ENCODE measurements around the gene MALT1.

MALT1 gene

DNA sequence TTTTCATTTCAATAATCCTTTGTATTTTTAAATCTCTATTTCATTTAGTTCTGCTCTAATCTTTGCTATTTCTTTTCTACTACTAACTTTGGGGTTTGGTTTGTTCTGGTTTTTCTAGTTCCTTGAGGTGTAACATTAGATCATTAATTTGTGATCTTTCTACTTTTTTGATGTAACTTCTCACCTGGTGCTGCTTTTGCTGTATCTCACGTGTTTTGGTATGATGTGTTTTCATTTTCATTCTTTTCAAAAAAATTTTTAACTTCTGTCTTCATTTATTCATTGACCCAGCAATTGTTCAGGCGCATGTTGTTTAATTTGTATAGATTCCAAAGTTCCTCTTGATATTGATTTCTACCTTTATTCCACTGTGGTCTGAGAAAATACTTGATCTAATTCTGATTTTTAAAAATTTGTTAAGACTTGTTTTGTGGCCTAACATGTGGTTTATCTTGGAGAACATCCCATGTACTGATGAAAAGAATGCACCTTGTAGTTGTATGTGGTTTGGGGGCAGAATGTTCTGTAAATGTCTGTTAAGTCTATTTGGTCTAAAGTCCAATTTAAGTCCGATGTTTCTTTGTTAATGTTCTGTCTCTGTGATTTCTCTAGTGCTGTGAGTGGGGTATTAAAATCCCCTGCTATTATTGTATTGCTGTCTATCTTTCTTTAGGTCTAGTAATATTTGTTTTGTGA, 17.3 kb upstream of the MALT1 start:
- DNase-seq (ENCODE audit: extremely low read depth in 1 of 2, low read depth in 1 of 2) = no peak

DNA sequence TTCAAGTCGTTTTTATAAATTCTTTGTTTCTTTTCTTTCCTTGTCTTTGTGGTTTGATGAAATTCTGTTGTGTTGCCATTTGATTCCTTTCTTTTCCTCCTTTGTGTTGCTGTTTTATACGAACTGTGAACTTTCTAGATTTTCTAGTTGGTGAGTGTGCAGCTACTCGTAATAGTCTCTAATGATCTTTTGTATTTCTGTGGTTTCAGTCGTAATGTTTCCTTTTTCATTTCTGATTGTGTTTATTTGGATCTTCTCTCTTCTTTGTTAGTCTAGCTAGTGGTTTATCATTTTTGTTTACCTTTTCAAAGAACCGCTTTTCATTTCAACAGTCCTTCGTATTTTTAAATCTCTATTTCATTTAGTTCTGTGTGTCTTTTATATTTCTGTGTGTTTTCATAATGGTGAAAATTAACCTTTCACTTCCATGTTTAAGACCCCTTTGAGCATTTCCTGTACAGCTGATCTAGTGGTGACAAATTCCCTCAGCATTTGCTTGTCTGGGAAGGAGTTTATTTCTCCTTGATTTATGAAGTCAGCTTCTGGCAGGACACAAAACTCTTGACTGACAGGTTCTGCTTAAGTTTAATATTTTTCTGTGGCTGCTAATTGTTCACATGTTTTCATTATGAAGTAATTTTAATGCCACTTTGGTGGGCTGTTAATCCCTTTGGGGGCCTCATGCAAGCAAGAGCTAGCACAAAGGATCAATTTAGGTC, 16.2 kb upstream of the MALT1 start:
- DNase-seq (ENCODE audit: extremely low read depth in 1 of 2, low read depth in 1 of 2) = no peak

DNA sequence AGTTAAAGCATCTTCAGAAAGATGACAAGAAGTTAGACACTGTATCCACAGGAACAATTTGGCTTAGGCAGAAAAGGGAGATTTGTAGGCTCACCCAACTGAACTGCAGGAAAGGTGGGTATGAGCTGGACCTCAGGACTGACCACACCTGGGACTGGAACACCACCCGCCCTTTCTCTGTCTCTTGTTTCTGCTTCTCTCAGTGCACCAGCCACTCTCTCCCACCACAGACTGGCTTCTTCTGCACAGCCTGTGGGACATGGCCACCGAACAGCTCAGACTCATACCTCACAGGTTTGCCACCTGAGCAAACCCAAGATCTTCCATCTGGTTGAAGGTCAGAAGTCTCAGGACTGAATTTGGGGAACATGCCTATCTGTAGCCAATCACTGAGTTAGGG, 14.2 kb upstream of the MALT1 start:
- DNase-seq (ENCODE audit: extremely low read depth in 1 of 2, low read depth in 1 of 2) = no peak

GRCh38 chr18:58657494-58657893, 13.8 kb upstream of the MALT1 start:
- DNase-seq (ENCODE audit: extremely low read depth in 1 of 2, low read depth in 1 of 2) = no peak

- DNase-seq (ENCODE audit: extremely low read depth in 1 of 2, low read depth in 1 of 2) = no peak
These were observed 11.6 kb upstream of the MALT1 start for GRCh38 chr18:58659691-58660090.

- DNase-seq (ENCODE audit: extremely low read depth in 1 of 2, low read depth in 1 of 2) = no peak
These were observed 10.3 kb upstream of the MALT1 start for GRCh38 chr18:58660915-58661314.

GRCh38 chr18:58661423-58661822, 9.8 kb upstream of the MALT1 start:
- DNase-seq (ENCODE audit: extremely low read depth in 1 of 2, low read depth in 1 of 2) = no peak

GRCh38 chr18:58662118-58662517, 9.1 kb upstream of the MALT1 start:
- DNase-seq (ENCODE audit: extremely low read depth in 1 of 2, low read depth in 1 of 2) = no peak

DNA sequence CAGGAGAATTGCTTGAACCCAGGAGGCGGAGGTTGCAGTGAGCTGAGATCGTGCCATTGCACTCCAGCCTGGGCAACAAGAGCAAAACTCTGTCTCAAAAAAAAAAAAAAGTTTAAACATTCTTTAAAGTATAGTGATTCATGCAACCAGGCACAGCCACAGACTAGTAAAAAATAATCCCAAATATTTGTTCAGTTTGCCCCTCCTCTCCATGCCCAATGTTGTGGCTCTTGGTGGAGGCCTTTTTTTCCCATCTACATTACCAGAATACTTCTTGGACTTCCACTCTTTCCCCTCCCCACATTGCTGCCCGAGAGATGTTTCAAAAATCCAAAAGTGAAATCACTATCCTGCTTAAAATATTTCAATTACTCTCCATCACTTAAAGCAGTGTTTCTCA, 5.1 kb upstream of the MALT1 start:
- no peak for DNase-seq (ENCODE audit: extremely low read depth in 1 of 2, low read depth in 1 of 2)

DNA sequence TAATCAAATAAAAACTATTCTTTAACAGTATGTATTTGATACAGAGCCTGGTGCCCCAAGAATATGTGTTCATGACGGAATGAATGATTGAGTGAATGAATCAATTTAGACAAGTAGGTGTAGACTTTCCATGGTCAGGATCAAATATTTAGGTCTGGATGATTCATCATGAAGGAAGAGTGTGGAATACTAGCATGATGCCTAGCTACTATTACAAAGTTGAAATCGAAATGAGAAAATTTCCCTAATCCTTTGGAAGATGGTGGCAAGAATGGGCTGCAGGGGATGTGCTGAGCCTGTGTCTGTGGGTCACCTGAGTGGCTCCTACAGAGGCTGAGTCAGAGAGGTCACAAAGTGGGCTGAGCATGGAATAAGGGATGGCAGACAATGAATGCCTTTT, 3.1 kb upstream of the MALT1 start:
- DNase-seq (ENCODE audit: extremely low read depth in 1 of 2, low read depth in 1 of 2) = no peak

DNA sequence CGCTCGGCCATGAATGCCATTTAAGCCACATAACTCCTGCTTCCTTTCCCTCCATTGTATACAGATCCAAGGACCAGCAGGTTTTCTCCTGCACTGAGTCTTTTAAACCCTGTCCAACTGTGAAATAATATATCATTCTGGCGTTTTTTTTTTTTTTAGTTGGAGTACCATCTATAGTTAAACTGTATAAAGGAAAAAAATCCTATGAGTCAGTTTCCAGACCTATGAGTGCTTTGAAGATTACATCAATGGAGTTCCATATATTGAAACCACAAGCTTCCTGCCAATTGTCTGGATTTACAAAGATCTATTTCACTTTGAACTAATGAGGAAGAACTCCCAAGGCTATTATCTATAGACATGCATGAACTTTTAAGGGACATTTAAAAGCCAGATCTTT, 2.4 kb upstream of the MALT1 start:
- no peak for DNase-seq (ENCODE audit: extremely low read depth in 1 of 2, low read depth in 1 of 2)

GRCh38 chr18:58669731-58670378, 1.4 kb upstream of the MALT1 start:
- no peak for DNase-seq (ENCODE audit: extremely low read depth in 1 of 2, low read depth in 1 of 2)

DNA sequence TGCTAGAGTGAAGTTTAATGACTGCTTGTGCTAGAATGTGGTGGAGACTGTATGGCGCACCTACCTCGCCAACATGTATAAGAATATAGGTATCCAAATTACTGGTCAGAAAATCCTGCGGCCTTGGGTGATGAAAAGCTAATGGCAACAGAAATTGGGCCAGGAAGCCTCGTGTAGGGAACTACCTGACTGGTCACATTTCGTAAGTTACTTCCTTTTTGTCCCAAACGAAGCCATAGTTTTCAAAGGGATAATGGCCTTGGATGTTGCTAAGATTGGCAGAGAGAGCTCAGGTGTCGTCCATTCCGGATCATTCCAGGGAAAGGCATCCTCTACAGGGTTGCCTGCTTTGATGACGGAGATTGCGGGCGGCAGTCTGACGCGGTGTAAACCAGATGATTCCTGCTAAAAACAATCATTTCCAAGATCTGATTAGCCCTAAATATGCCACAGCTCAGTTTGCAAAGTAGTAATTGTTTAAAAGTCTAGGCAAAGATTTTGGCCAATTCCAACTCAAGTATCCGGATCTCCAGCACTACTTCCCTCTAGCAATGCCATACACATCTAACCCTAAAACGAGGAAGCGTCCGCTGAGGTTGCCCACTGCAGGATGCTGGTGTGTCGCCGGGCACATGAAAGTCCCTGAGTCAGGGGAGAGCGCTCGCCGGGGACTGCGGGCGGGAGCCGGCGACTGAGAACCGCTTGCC, 708 bp upstream of the MALT1 start:
- no peak for DNase-seq (ENCODE audit: extremely low read depth in 1 of 2, low read depth in 1 of 2)

DNA sequence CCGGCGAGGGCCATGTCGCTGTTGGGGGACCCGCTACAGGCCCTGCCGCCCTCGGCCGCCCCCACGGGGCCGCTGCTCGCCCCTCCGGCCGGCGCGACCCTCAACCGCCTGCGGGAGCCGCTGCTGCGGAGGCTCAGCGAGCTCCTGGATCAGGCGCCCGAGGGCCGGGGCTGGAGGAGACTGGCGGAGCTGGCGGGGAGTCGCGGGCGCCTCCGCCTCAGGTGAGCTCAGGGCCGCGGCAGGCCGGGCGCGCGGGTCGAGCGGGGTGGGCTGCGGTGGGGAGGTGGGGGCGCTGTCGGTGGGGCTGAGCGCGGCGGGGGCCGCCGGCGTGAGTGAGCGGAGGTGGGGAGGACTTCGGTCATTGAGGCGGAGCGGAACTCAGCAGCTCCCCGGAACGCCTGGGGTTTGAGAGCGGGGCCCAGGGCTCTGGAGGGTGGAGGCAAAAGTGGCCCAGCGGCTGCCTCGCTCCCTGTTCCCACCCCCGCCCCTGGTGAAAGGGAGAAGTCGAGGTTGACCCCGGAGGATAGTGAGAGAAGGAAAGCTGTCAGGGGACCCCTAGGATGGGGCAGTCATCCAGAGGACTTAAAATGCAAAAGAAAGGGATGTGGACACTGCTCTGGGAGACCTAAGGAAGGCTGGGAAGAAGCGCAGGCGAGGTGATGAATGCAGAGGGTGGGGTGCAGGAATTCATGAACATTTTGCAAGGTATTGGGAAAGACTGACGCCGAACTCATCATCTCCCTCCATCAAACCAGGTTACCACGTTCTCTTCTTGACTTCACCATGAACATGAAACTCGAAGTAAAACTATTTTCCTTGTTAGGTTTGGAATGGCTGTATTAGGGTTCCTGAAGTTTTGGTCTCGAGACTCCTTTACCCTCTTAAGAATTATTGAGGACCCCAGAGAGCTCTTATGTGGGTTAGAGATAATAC, 633 bp downstream of the MALT1 start:
- peak in 1 of 2 donors; percentile 12 for DNase-seq (ENCODE audit: extremely low read depth in 1 of 2, low read depth in 1 of 2)

- no peak for DNase-seq (ENCODE audit: extremely low read depth in 1 of 2, low read depth in 1 of 2)
These were observed 2.9 kb downstream of the MALT1 start for GRCh38 chr18:58674159-58674558.

DNA sequence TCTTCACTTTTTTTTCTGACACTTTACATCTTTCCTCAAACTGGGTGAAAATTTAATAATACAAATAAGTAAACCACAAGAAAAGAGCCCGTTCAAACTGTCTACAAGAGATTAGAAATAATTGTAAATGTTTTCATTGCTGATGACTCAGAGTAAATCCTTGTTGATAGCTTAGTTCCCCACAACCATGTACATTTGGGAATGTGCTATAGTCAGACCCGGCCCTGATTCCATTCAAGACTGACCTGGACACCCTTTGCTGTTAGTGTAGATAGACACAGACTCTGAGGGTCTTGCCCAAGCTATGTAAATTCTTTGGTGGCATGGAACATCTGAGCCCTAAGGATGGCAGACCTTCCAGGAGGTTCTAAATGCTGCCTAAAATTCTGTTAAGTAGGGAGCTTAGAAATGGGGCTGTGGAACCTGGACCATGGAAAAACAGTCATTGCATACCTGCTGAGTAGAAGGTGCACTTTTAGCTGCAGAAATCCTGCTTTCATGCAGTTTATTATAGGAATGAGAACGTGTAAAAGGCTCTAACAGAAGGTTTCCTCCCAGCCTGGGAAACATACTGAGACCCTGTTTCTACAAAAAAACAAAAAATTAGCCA, 3.7 kb downstream of the MALT1 start:
- DNase-seq (ENCODE audit: extremely low read depth in 1 of 2, low read depth in 1 of 2) = no peak

GRCh38 chr18:58676270-58676669, 5.0 kb downstream of the MALT1 start:
- no peak for DNase-seq (ENCODE audit: extremely low read depth in 1 of 2, low read depth in 1 of 2)

DNA sequence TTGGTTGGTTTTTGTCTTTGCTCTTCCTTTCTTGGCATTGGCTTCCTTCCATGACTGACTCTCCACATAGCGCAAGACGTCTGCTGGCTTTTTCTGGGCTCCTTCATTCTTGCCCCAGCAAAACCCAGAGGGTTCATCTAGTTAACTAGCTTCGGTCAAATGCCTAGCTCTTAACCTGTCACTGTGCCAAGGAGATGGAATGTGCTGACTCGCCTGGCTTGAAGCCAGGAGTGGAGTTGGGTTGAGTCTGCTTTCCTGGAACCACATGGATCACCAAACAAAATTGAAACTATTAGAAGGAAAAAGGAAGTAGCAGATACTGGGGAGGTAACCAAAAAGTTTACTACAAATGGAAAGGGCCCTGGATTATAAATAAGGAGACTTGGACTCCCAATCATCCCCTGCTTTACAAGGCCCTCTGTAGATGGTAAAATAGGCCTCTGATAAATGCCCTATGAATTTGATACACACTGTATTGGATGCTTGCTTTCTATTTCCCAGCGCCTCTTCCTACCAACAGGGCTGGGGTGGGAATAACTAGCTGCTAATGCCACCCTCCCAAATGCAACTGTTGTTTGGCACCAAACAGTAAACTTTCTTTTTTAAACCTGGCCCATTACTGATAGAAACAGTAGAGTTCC, 11.3 kb downstream of the MALT1 start:
- no peak for DNase-seq (ENCODE audit: extremely low read depth in 1 of 2, low read depth in 1 of 2)

- peak in 1 of 2 donors; percentile 19 for DNase-seq (ENCODE audit: extremely low read depth in 1 of 2, low read depth in 1 of 2)
These were observed 16.6 kb downstream of the MALT1 start for GRCh38 chr18:58687871-58688308.

All from activated CD8-positive, alpha-beta memory T cell treated with anti-CD3 and anti-CD28 coated beads for 1 hour (primary cell).